ENCODE measurements around the gene HAL. TPM values are rescaled to one million over a fixed set of nuclear protein-coding genes. Genes with fewer than 3 reads are reported as not detected.

The HAL gene
- total and polyA plus RNA-seq, 2 of the 13 experiments (the other 11 are each of a cell fraction or from before 2014, with no cell fraction given), result 0.89 to 37.8 TPM

GRCh38 chr12:96035283-96036236 is 39.4 kb upstream of the HAL start, which contains the start of gene LTA4H (continued):
- TF ChIP-seq MAX (IDR thresholded peaks at IDR 0.05), result peak; percentile 40
- TF ChIP-seq ELF3 (CRISPR knock-in tag; IDR thresholded peaks at IDR 0.05), result peak; percentile 50
- TF ChIP-seq RNF219 (CRISPR knock-in tag; IDR thresholded peaks at IDR 0.05), result no peak
- peak; percentile 70 for TF ChIP-seq RBFOX2 (IDR thresholded peaks at IDR 0.05; ENCODE audit: low read depth, low read length)
- TF ChIP-seq PHF20 (CRISPR knock-in tag; IDR thresholded peaks at IDR 0.05), result no peak; the same call in 1 of the 2 replicates
- peak; percentile 62; the same call in 1 of the 2 replicates for TF ChIP-seq AKAP8 (CRISPR knock-in tag; IDR thresholded peaks at IDR 0.05)
- TF ChIP-seq ZFY (CRISPR knock-in tag; IDR thresholded peaks at IDR 0.05), result peak; percentile 63; the same call in 1 of the 2 replicates
- TF ChIP-seq ZNF281 (CRISPR knock-in tag; IDR thresholded peaks at IDR 0.05; ENCODE audit: borderline replicate concordance), result peak; percentile 87
- TF ChIP-seq ZNF317 (CRISPR knock-in tag; IDR thresholded peaks at IDR 0.05), result peak; percentile 42; the same call in 1 of the 2 replicates
- no peak for TF ChIP-seq CCAR2 (optimal IDR thresholded peaks at IDR 0.05; ENCODE audit: low read depth, low read length)
- no peak for TF ChIP-seq PRDM15 (CRISPR knock-in tag; IDR thresholded peaks at IDR 0.05)
- TF ChIP-seq ZNF782 (CRISPR knock-in tag; IDR thresholded peaks at IDR 0.05; ENCODE audit: borderline replicate concordance), result no peak; the same call in 1 of the 2 replicates
- TF ChIP-seq NCOA1 (CRISPR knock-in tag; IDR thresholded peaks at IDR 0.05), result no peak
